ENCODE data around the gene METTL3. TPM values are rescaled to one million over a fixed set of nuclear protein-coding genes. Genes with fewer than 3 reads are reported as not detected.

The METTL3 gene
- total and polyA plus RNA-seq, 2 of the 8 experiments (the other 6 are each of a cell fraction or from before 2014, with no cell fraction given), result 103 to 144 TPM

DNA sequence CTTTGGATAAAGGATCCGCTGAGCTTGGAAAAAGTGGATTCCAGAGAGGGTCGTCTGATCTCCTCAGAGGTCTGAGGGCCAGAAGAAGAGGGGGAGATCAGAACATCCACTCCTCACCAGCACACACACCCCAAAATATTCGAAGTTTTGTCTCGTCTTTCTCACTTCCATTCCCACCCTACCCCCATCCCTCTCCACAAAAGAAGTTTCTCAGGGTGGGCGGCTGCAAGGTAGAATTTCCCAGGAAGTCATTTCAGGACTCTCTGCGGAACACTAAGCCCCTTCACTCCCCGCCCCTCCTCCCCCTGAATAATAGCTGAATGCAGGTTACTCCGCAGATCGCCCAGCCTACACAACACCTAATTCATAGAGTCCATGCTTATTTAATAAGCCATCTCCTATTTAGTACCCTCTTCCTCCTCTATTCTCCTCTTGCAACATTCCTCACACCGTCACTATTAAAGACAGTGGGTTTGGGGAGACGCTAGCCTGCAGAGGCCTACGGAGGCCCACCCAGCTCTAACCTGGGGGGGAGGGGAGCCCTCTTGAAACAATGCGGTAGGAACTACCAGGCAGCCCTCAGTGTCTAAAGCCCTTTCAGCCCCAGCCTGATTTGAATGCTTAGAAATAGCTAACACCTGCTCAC, 15.7 kb upstream of the METTL3 start:
- FAIRE-seq (peak; percentile 87), DNase-seq (ENCODE audit: low read depth in 1 of 2, low spot score in 2 of 2) (peak; percentile 78 to 79)
- H3K36me3 ChIP-seq (ENCODE audit: control insufficient read depth in 2 of 4, insufficient read depth in 4 of 4, low read length in 3 of 4), result peaks cover 24 to 61% (median 32%) of the 10 kb centered on the region in 4 experiments
- H3K27ac ChIP-seq (ENCODE audit: low read depth, low read length), result peak overlapping the region; percentile 90
- peaks cover 0 to 30% of the 10 kb centered on the region in 2 experiments for H4K20me1 ChIP-seq (replicated peaks in 1 of 2; ENCODE audit: control insufficient read depth in 1 of 2, insufficient read depth in 2 of 2, low read length in 2 of 2)
- peaks cover 20 to 74% of the 10 kb centered on the region in 2 experiments for H3K79me2 ChIP-seq (ENCODE audit: control insufficient read depth in 1 of 2, insufficient read depth in 2 of 2, low read length in 2 of 2)
- H2AFZ ChIP-seq (ENCODE audit: low read length), result no peak overlapping the region
- peaks cover 14% of the 10 kb centered on the region for H3K23me2 ChIP-seq (ENCODE audit: low read depth, low read length)
- H3K27me3 ChIP-seq (replicated peaks in 1 of 4; ENCODE audit: control insufficient read depth in 3 of 4, extremely low read depth in 1 of 4, insufficient read depth in 3 of 4, low read length in 3 of 4), result no peaks in the 10 kb centered on the region
- CTCF ChIA-PET (ENCODE audit: partially characterized antibody), result interaction anchor here (0.7 to 7.6 kb wide), 15 partner anchors 8 to 88 kb away, joined by 3 to 59 read pairs (median 5); partner anchors contain the start of genes METTL3, RAB2B and TOX4
- H3K56ac ChIP-seq (replicated peaks; ENCODE audit: insufficient read length, low read depth, low read length), result peak overlapping the region; percentile 74
- H3K4me1 ChIP-seq (replicated peaks in 1 of 4; ENCODE audit: control insufficient read depth in 3 of 4, insufficient read depth in 4 of 4, low read length in 3 of 4), result peaks cover 14 to 63% (median 41%) of the 10 kb centered on the region in 4 experiments
- POLR2A ChIA-PET (ENCODE audit: partially characterized antibody), result interaction anchor here (0.6 to 32.5 kb wide), 26 partner anchors 7 to 243 kb away, joined by 3 to 769 read pairs (median 6); partner anchors contain the start of genes METTL3, RAB2B, SALL2 and TOX4
- no peak overlapping the region for H2AK5ac ChIP-seq (ENCODE audit: low read depth, low read length)
- peak overlapping the region; percentile 42; the same call in 1 of the 2 replicates for H4K8ac ChIP-seq (ENCODE audit: extremely low read depth, insufficient read depth, low read length)
- H4K5ac ChIP-seq (ENCODE audit: insufficient read length, low read depth, low read length), result peak overlapping the region; percentile 68
- H2BK20ac ChIP-seq (ENCODE audit: low read length), result peak overlapping the region; percentile 29; the same call in 1 of the 2 replicates
- peak overlapping the region; percentile 99 for H2BK12ac ChIP-seq (ENCODE audit: low read depth, low read length)
- peaks cover 23% of the 10 kb centered on the region for H3K79me1 ChIP-seq (ENCODE audit: low read depth, low read length)
- peak overlapping the region; percentile 3 for H3K4ac ChIP-seq (replicated peaks; ENCODE audit: insufficient read length, low read depth, low read length)
- no peak overlapping the region for H3K14ac ChIP-seq (ENCODE audit: insufficient read length)
- H3K4me2 ChIP-seq (ENCODE audit: insufficient read depth in 1 of 2, low read depth in 2 of 2, low read length in 2 of 2), result peak overlapping the region; percentile 81 to 87
- H2BK15ac ChIP-seq (ENCODE audit: low read length), result 0 out of 2 replicates have a peak overlapping the region, but pooled peaks have one; percentile 65
- H3K18ac ChIP-seq (ENCODE audit: extremely low read depth, low read length), result peak overlapping the region; percentile 94; the same call in 1 of the 2 replicates
- H3K9me3 ChIP-seq (ENCODE audit: insufficient read depth in 2 of 2, low read depth in 1 of 2, low read length in 1 of 2), result no peaks in the 10 kb centered on the region
- no peak overlapping the region for H3K23ac ChIP-seq (ENCODE audit: insufficient read length)
- peak overlapping the region; percentile 97 for H2BK5ac ChIP-seq (ENCODE audit: low read depth, low read length)
- peak overlapping the region; percentile 34 to 82 (median 56) for H3K4me3 ChIP-seq (ENCODE audit: extremely low read depth in 1 of 4, insufficient read depth in 2 of 4, low read depth in 3 of 4, low read length in 4 of 4)
- H3K9ac ChIP-seq (replicated peaks in 1 of 4; ENCODE audit: extremely low read depth in 1 of 4, low read depth in 3 of 4, low read length in 3 of 4), result peak overlapping the region in 3 of 4 experiments; percentile 70 to 81 (median 71); a peak in 6 of 7 replicates
- WGBS, 2 experiments (ENCODE audit: extremely low coverage in 1 of 2, insufficient coverage in 1 of 2, insufficient read length in 1 of 2, insufficient replicate concordance in 2 of 2, low coverage in 1 of 2, low lambda C conversion rate in 2 of 2, missing lambda C conversion rate in 1 of 2), result 2% methylated on average over 13 of the region's 13 CpGs; no CpG with 5 or more reads in 1 of the 2 experiments
- peak overlapping the region; percentile 80 for H4K91ac ChIP-seq (replicated peaks; ENCODE audit: insufficient read length, low read length)
- H2BK120ac ChIP-seq (replicated peaks; ENCODE audit: low read depth, low read length), result peak overlapping the region; percentile 91
- TF ChIP-seq MAFK (IDR thresholded peaks at IDR 0.05; ENCODE audit: low read depth, low read length) (no peak), CBX5 (IDR thresholded peaks at IDR 0.05; ENCODE audit: low read depth, low read length) (no peak), SIN3A (conservative IDR thresholded peaks at IDR 0.05 in 1 of 2, IDR thresholded peaks at IDR 0.05 in 1 of 2; ENCODE audit: low read depth in 1 of 2, low read length in 2 of 2) (peak; percentile 20 to 68; a peak in 1 of 4 replicates), EP300 (IDR thresholded peaks at IDR 0.05; ENCODE audit: borderline replicate concordance in 1 of 2, low read depth in 2 of 2, low read length in 2 of 2) (peak in 1 of 2 experiments; percentile 75; a peak in 1 of 3 replicates), KDM1A (IDR thresholded peaks at IDR 0.05; ENCODE audit: borderline replicate concordance, low read length) (peak; percentile 8; the same call in 1 of the 2 replicates), CREB1 (IDR thresholded peaks at IDR 0.05) (no peak), BACH1 (IDR thresholded peaks at IDR 0.05; ENCODE audit: low read length) (no peak), SP4 (IDR thresholded peaks at IDR 0.05; ENCODE audit: low read length) (no peak), POLR2A (IDR thresholded peaks at IDR 0.05; ENCODE audit: control extremely low read depth in 1 of 2, low read depth in 2 of 2, low read length in 2 of 2) (peak; percentile 47 to 65), RNF2 (IDR thresholded peaks at IDR 0.05; ENCODE audit: borderline replicate concordance, low read depth, low read length, missing control alignments, poor library complexity, severe bottlenecking) (no peak), JUN (IDR thresholded peaks at IDR 0.05; ENCODE audit: low read depth, low read length) (no peak)
